ENCODE results near the gene N4BP2L2.

Gene N4BP2L2

GRCh38 chr13:32545083-32545482 lies 6.5 kb upstream of the N4BP2L2 start:
- Histone ChIP-seq H3K4me3 (ENCODE audit: insufficient read depth, low read length, poor library complexity, severe bottlenecking) (no peak overlapping the region), H3K27me3 (ENCODE audit: low read length) (no peaks in the 10 kb centered on the region), H4K20me1 (ENCODE audit: low read depth, low read length) (no peaks in the 10 kb centered on the region), H3K9me3 (ENCODE audit: insufficient read depth, low read length) (no peaks in the 10 kb centered on the region), H3K4me2 (ENCODE audit: low read depth, low read length, poor library complexity, severe bottlenecking) (no peak overlapping the region), H3K27ac (ENCODE audit: low read depth, low read length) (no peak overlapping the region), H3K79me2 (ENCODE audit: insufficient read depth, low read length) (no peaks in the 10 kb centered on the region), H3F3A (ENCODE audit: insufficient read depth) (no peaks in the 10 kb centered on the region), H2AFZ (ENCODE audit: low read depth, low read length, severe bottlenecking) (no peak overlapping the region), H3K9me2 (replicated peaks; ENCODE audit: insufficient read depth, low read length) (no peaks in the 10 kb centered on the region), H3K9ac (ENCODE audit: low read length) (no peak overlapping the region), H3K36me3 (ENCODE audit: low read length) (no peaks in the 10 kb centered on the region)
- no peak for TF ChIP-seq EZH2phosphoT487 (conservative IDR thresholded peaks at IDR 0.05; ENCODE audit: low read length)
- TF ChIP-seq CTCF (IDR thresholded peaks at IDR 0.05; ENCODE audit: insufficient read depth, low read length, poor library complexity, severe bottlenecking): no peak

- TF ChIP-seq CTCF (IDR thresholded peaks at IDR 0.05; ENCODE audit: insufficient read depth, low read length, poor library complexity, severe bottlenecking): no peak
- no peak for TF ChIP-seq EZH2phosphoT487 (conservative IDR thresholded peaks at IDR 0.05; ENCODE audit: low read length)
- no peak overlapping the region for H3K4me2 ChIP-seq (ENCODE audit: low read depth, low read length, poor library complexity, severe bottlenecking)
- H3F3A ChIP-seq (ENCODE audit: insufficient read depth): peaks cover 4% of the 10 kb centered on the region; the same call in 1 of the 2 replicates
These were observed 3.6 kb upstream of the N4BP2L2 start for GRCh38 chr13:32542221-32542620.

GRCh38 chr13:32538143-32538620 lies 413 bp downstream of the N4BP2L2 start:
- TF ChIP-seq EZH2phosphoT487 (conservative IDR thresholded peaks at IDR 0.05; ENCODE audit: low read length) (no peak), CTCF (IDR thresholded peaks at IDR 0.05; ENCODE audit: insufficient read depth, low read length, poor library complexity, severe bottlenecking) (no peak)
- peak overlapping the region; percentile 63 for H3K27ac ChIP-seq (ENCODE audit: low read depth, low read length)
- peak overlapping the region; percentile 74 for H3K9ac ChIP-seq (ENCODE audit: low read length)
- H2AFZ ChIP-seq (ENCODE audit: low read depth, low read length, severe bottlenecking): peak overlapping the region; percentile 98
- H3K27me3 ChIP-seq (ENCODE audit: low read length): no peaks in the 10 kb centered on the region
- H3F3A ChIP-seq (ENCODE audit: insufficient read depth): peaks cover 4% of the 10 kb centered on the region; the same call in 1 of the 2 replicates
- H3K9me2 ChIP-seq (replicated peaks; ENCODE audit: insufficient read depth, low read length): no peaks in the 10 kb centered on the region
- peaks cover 19% of the 10 kb centered on the region for H3K36me3 ChIP-seq (ENCODE audit: low read length)
- peaks cover 43% of the 10 kb centered on the region for H3K79me2 ChIP-seq (ENCODE audit: insufficient read depth, low read length)
- peak overlapping the region; percentile 79 for H3K4me3 ChIP-seq (ENCODE audit: insufficient read depth, low read length, poor library complexity, severe bottlenecking)
- no peaks in the 10 kb centered on the region for H4K20me1 ChIP-seq (ENCODE audit: low read depth, low read length)
- H3K4me2 ChIP-seq (ENCODE audit: low read depth, low read length, poor library complexity, severe bottlenecking): peak overlapping the region; percentile 83
- no peaks in the 10 kb centered on the region for H3K9me3 ChIP-seq (ENCODE audit: insufficient read depth, low read length)

More at GRCh38 chr13:32542221-32542620, 3.6 kb upstream of the N4BP2L2 start:
- Histone ChIP-seq H3K4me3 (ENCODE audit: insufficient read depth, low read length, poor library complexity, severe bottlenecking) (no peak overlapping the region), H3K9me2 (replicated peaks; ENCODE audit: insufficient read depth, low read length) (no peaks in the 10 kb centered on the region), H2AFZ (ENCODE audit: low read depth, low read length, severe bottlenecking) (no peak overlapping the region), H3K27ac (ENCODE audit: low read depth, low read length) (no peak overlapping the region), H3K36me3 (ENCODE audit: low read length) (no peaks in the 10 kb centered on the region), H3K27me3 (ENCODE audit: low read length) (no peaks in the 10 kb centered on the region), H3K79me2 (ENCODE audit: insufficient read depth, low read length) (peaks cover 13% of the 10 kb centered on the region), H4K20me1 (ENCODE audit: low read depth, low read length) (no peaks in the 10 kb centered on the region), H3K9ac (ENCODE audit: low read length) (no peak overlapping the region), H3K9me3 (ENCODE audit: insufficient read depth, low read length) (no peaks in the 10 kb centered on the region)

Data from SU-DHL-6 (cell line).